GM15510 (cell line): Measurements from ENCODE around the gene TCAIM.

Experiments
- POLR2A ChIP-seq: IDR thresholded peaks from 3 replicates; pipeline ENCODE4 v1.6.1; 2011; ENCODE audit warnings: borderline replicate concordance; ENCODE audit not compliant: insufficient read length; ENCODE audit errors: extremely low read depth

TCAIM gene

GRCh38 chr3:44396200-44397171 is 57.9 kb downstream of the TCAIM start:
- no peak for TF ChIP-seq POLR2A

GRCh38 chr3:44398853-44399252 is 60.3 kb downstream of the TCAIM start:
- TF ChIP-seq POLR2A: no peak

GRCh38 chr3:44400771-44401170 is 62.2 kb downstream of the TCAIM start:
- no peak for TF ChIP-seq POLR2A

- TF ChIP-seq POLR2A: no peak
These were observed 64.0 kb downstream of the TCAIM start for GRCh38 chr3:44402548-44402947.

- no peak for TF ChIP-seq POLR2A
These were observed 71.3 kb downstream of the TCAIM start for GRCh38 chr3:44409640-44410410.

GRCh38 chr3:44411031-44411645 is 72.6 kb downstream of the TCAIM start:
- TF ChIP-seq POLR2A: no peak

GRCh38 chr3:44412365-44412764 is 73.8 kb downstream of the TCAIM start:
- no peak for TF ChIP-seq POLR2A

- no peak for TF ChIP-seq POLR2A
These were observed 76.0 kb downstream of the TCAIM start for GRCh38 chr3:44414517-44415090.

- TF ChIP-seq POLR2A: no peak
These were observed 76.9 kb downstream of the TCAIM start for GRCh38 chr3:44415421-44415820.

GRCh38 chr3:44416031-44417030 is 77.8 kb downstream of the TCAIM start:
- TF ChIP-seq POLR2A: no peak

- TF ChIP-seq POLR2A: no peak
These were observed 80.0 kb downstream of the TCAIM start for GRCh38 chr3:44418549-44418948.

- no peak for TF ChIP-seq POLR2A
These were observed 80.8 kb downstream of the TCAIM start for GRCh38 chr3:44419116-44419922.
